ENCODE measurements around the gene KMT5C.
A peak's percentile ranks its signal among the peaks of the same experiment; 100 is the strongest.

Gene KMT5C

GRCh38 chr19:55366790-55367189 lies 27.1 kb downstream of the KMT5C start:
- DNase-seq (ENCODE audit: low read depth in 2 of 2): no peak

- DNase-seq (ENCODE audit: low read depth in 2 of 2): no peak
These were observed 28.4 kb downstream of the KMT5C start for GRCh38 chr19:55368106-55368505.

GRCh38 chr19:55368701-55369563 lies 29.3 kb downstream of the KMT5C start:
- DNase-seq (ENCODE audit: low read depth in 2 of 2): no peak

GRCh38 chr19:55369653-55370304 lies 30.1 kb downstream of the KMT5C start:
- DNase-seq (ENCODE audit: low read depth in 2 of 2): no peak

- no peak for DNase-seq (ENCODE audit: low read depth in 2 of 2)
These were observed 30.8 kb downstream of the KMT5C start, which contains the start of gene IL11 for GRCh38 chr19:55370305-55370988. TSS of gene IL11 (minus strand) at chr19:55370463. CDS start at chr19:55370310, 153 bp downstream.

GRCh38 chr19:55372316-55373081 lies 32.8 kb downstream of the KMT5C start:
- DNase-seq (ENCODE audit: low read depth in 2 of 2): no peak

GRCh38 chr19:55373306-55373992 lies 33.8 kb downstream of the KMT5C start:
- DNase-seq (ENCODE audit: low read depth in 2 of 2): no peak

- DNase-seq (ENCODE audit: low read depth in 2 of 2): no peak
These were observed 34.5 kb downstream of the KMT5C start for GRCh38 chr19:55373993-55374757.

GRCh38 chr19:55376241-55376933 lies 36.7 kb downstream of the KMT5C start, which contains the start of gene TMEM190:
TSS of gene TMEM190 (plus strand) at chr19:55376826. CDS start at chr19:55376854, 28 bp downstream.
- no peak for DNase-seq (ENCODE audit: low read depth in 2 of 2)

GRCh38 chr19:55377356-55378131 lies 37.9 kb downstream of the KMT5C start:
- DNase-seq (ENCODE audit: low read depth in 2 of 2): no peak

- DNase-seq (ENCODE audit: low read depth in 2 of 2): no peak
These were observed 39.5 kb downstream of the KMT5C start for GRCh38 chr19:55379174-55379573.

- DNase-seq (ENCODE audit: low read depth in 2 of 2): no peak
These were observed 42.3 kb downstream of the KMT5C start for GRCh38 chr19:55382013-55382412.

GRCh38 chr19:55382522-55383054 lies 42.9 kb downstream of the KMT5C start:
- DNase-seq (ENCODE audit: low read depth in 2 of 2): no peak

- no peak for DNase-seq (ENCODE audit: low read depth in 2 of 2)
These were observed 43.8 kb downstream of the KMT5C start for GRCh38 chr19:55383279-55384130.

GRCh38 chr19:55384131-55384919 lies 44.6 kb downstream of the KMT5C start, which contains the start of gene TMEM238:
TSS of gene TMEM238 (minus strand) at chr19:55384292. CDS start at chr19:55384259, 33 bp downstream.
- DNase-seq (ENCODE audit: low read depth in 2 of 2): no peak

GRCh38 chr19:55384920-55385723 lies 45.4 kb downstream of the KMT5C start:
- peak; percentile 79 to 95 for DNase-seq (ENCODE audit: low read depth in 2 of 2)
